ENCODE measurements around the gene ABR.

The ABR gene

DNA sequence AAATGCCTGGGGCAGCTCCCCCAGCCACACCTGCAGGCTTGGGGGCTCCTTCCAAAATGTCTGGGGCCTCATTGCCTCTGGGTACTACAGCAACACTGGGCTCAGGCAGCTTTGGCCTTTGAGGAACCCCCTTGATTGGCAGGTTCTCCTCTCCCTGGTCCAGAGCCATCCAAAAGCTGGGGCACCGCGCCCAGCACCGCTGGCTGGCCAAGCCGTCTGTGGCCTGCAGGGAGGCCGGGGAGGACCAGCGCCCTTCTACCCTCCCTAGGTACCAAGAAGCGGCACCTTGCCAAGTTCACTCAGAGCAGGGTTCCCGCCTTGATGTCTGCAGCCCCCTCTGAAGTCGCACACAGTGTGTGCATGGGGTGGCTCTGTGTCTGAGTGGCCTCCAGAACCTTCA is 152.7 kb downstream of the ABR start:
- Histone ChIP-seq H4K20me1 (ENCODE audit: insufficient read depth, low read length, poor library complexity, severe bottlenecking) (no peaks in the 10 kb centered on the region), H3K4me1 (ENCODE audit: insufficient read depth, low read length, poor library complexity, severe bottlenecking) (no peaks in the 10 kb centered on the region), H3K79me2 (ENCODE audit: insufficient read depth, low read length) (no peaks in the 10 kb centered on the region), H3F3A (ENCODE audit: low read depth) (no peaks in the 10 kb centered on the region), H3K27me3 (ENCODE audit: insufficient read depth, low read length, poor library complexity, severe bottlenecking) (no peaks in the 10 kb centered on the region), H3K9ac (ENCODE audit: low read depth, low read length, poor library complexity, severe bottlenecking) (no peak overlapping the region), H3K9me3 (ENCODE audit: insufficient read depth, low read depth, low read length) (no peaks in the 10 kb centered on the region), H3K9me2 (replicated peaks; ENCODE audit: low read depth, low read length) (no peaks in the 10 kb centered on the region), H3K4me3 (ENCODE audit: low read length, poor library complexity, severe bottlenecking) (no peak overlapping the region), H3K4me2 (ENCODE audit: low read depth, low read length, poor library complexity, severe bottlenecking) (no peak overlapping the region), H3K36me3 (ENCODE audit: insufficient read depth, low read length) (no peaks in the 10 kb centered on the region), H2AFZ (ENCODE audit: low read length) (no peak overlapping the region)
- TF ChIP-seq, protein P1, sequence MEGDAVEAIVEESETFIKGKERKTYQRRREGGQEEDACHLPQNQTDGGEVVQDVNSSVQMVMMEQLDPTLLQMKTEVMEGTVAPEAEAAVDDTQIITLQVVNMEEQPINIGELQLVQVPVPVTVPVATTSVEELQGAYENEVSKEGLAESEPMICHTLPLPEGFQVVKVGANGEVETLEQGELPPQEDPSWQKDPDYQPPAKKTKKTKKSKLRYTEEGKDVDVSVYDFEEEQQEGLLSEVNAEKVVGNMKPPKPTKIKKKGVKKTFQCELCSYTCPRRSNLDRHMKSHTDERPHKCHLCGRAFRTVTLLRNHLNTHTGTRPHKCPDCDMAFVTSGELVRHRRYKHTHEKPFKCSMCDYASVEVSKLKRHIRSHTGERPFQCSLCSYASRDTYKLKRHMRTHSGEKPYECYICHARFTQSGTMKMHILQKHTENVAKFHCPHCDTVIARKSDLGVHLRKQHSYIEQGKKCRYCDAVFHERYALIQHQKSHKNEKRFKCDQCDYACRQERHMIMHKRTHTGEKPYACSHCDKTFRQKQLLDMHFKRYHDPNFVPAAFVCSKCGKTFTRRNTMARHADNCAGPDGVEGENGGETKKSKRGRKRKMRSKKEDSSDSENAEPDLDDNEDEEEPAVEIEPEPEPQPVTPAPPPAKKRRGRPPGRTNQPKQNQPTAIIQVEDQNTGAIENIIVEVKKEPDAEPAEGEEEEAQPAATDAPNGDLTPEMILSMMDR (conservative IDR thresholded peaks at IDR 0.05; ENCODE audit: low read length): no peak

DNA sequence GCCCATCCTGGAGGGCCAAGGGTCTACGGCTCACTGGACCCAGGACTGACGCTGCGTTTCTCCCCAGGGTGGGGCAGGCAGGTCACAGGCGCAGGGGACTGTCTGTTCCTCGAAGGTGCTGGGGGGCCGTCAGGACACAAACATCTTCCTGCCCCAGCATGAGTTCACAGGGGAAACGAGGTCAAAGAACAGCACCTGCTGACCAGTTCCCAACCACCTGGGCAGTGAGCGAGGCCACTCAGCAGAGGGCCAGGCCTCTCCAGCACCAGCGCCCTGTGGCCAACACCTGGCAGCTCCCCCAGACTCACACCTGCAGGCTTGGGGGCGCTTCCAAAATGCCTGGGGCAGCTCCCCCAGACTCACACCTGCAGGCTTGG is 153.2 kb downstream of the ABR start:
- Histone ChIP-seq H3K27me3 (ENCODE audit: insufficient read depth, low read length, poor library complexity, severe bottlenecking) (no peaks in the 10 kb centered on the region), H3K4me2 (ENCODE audit: low read depth, low read length, poor library complexity, severe bottlenecking) (no peak overlapping the region), H3F3A (ENCODE audit: low read depth) (no peaks in the 10 kb centered on the region), H3K9me3 (ENCODE audit: insufficient read depth, low read depth, low read length) (no peaks in the 10 kb centered on the region), H3K9ac (ENCODE audit: low read depth, low read length, poor library complexity, severe bottlenecking) (no peak overlapping the region), H3K79me2 (ENCODE audit: insufficient read depth, low read length) (no peaks in the 10 kb centered on the region), H3K36me3 (ENCODE audit: insufficient read depth, low read length) (no peaks in the 10 kb centered on the region), H3K4me3 (ENCODE audit: low read length, poor library complexity, severe bottlenecking) (no peak overlapping the region), H4K20me1 (ENCODE audit: insufficient read depth, low read length, poor library complexity, severe bottlenecking) (no peaks in the 10 kb centered on the region), H3K4me1 (ENCODE audit: insufficient read depth, low read length, poor library complexity, severe bottlenecking) (no peaks in the 10 kb centered on the region), H3K9me2 (replicated peaks; ENCODE audit: low read depth, low read length) (no peaks in the 10 kb centered on the region), H2AFZ (ENCODE audit: low read length) (no peak overlapping the region)
- TF ChIP-seq, protein P1 (conservative IDR thresholded peaks at IDR 0.05; ENCODE audit: low read length): no peak
- no peak for TF ChIP-seq EZH2phosphoT487 (IDR thresholded peaks at IDR 0.05; ENCODE audit: borderline replicate concordance)

DNA sequence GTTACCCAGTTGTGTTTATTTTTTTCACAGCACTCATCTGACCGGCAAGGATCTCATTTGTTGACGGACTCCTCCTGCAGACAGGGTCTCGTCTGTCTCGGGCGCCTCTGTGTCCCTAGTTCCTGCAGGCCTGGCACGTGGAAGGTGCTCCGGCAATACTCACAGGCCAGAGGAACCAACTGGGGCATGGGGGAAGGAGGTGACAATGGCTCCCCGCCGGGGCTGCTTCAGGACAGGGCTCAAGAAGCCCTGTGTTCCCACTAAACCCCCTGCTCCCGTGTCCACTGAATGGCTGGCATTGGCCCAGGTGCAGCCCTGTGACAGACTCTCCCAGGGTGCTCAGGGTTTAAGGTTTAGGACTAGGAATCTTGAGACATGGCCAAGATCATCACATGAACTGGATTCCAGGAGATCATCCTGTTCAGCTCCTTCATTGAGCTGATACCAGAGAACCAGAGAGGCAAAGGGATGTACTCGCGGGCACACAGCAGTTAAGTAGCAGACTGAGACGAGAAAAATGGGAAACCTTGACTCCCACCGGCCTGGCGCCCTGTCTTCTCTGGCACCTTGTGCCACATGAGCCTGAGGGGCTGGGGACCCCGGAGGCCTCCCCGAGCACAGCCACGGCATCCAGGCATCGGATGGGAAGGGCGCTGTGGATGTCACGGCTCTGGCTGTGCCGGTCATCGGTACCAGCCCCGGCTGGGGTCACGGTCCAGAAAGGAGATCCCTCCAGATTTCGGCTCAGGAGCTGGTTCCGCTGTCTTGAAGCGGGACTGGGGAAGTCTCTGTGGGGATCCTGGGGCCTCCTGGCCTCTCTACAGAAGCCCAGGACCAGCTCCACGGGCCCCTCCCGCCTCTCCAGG is 153.8 kb downstream of the ABR start:
- no peaks in the 10 kb centered on the region for H3K27me3 ChIP-seq (ENCODE audit: insufficient read depth, low read length, poor library complexity, severe bottlenecking)
- no peaks in the 10 kb centered on the region for H3K9me2 ChIP-seq (replicated peaks; ENCODE audit: low read depth, low read length)
- H3K9ac ChIP-seq (ENCODE audit: low read depth, low read length, poor library complexity, severe bottlenecking): no peak overlapping the region
- no peaks in the 10 kb centered on the region for H3K79me2 ChIP-seq (ENCODE audit: insufficient read depth, low read length)
- H2AFZ ChIP-seq (ENCODE audit: low read length): no peak overlapping the region
- H3K4me2 ChIP-seq (ENCODE audit: low read depth, low read length, poor library complexity, severe bottlenecking): no peak overlapping the region
- no peaks in the 10 kb centered on the region for H4K20me1 ChIP-seq (ENCODE audit: insufficient read depth, low read length, poor library complexity, severe bottlenecking)
- no peaks in the 10 kb centered on the region for H3K36me3 ChIP-seq (ENCODE audit: insufficient read depth, low read length)
- no peaks in the 10 kb centered on the region for H3K9me3 ChIP-seq (ENCODE audit: insufficient read depth, low read depth, low read length)
- no peaks in the 10 kb centered on the region for H3F3A ChIP-seq (ENCODE audit: low read depth)
- TF ChIP-seq, protein P1 (conservative IDR thresholded peaks at IDR 0.05; ENCODE audit: low read length): no peak
- no peak for TF ChIP-seq EZH2phosphoT487 (IDR thresholded peaks at IDR 0.05; ENCODE audit: borderline replicate concordance)
- H3K4me3 ChIP-seq (ENCODE audit: low read length, poor library complexity, severe bottlenecking): no peak overlapping the region
- H3K4me1 ChIP-seq (ENCODE audit: insufficient read depth, low read length, poor library complexity, severe bottlenecking): no peaks in the 10 kb centered on the region

Measured in Loucy (cell line).